GM13976 (cell line): Measurements from ENCODE around the gene DLK1.

ENCODE experiments used
- DNase-seq: peaks from one replicate; pipeline ENCODE4 v3.0.0; 2012; ENCODE audit warnings: low spot score
- CTCF ChIP-seq: IDR thresholded peaks from 2 replicates; pipeline ENCODE4 v1.5.1; 2012; ENCODE audit warnings: borderline replicate concordance, mild to moderate bottlenecking; ENCODE audit not compliant: insufficient read depth; ENCODE audit errors: extremely low read depth, missing control alignments, control extremely low read depth
- in situ Hi-C: fragments of 300-500 bp; cut with MboI; formaldehyde crosslinking; loops from one replicate; pipeline ENCODE4 v1.12.0; 2022; ENCODE audit warnings: low sequenced_read_pairs, mixed read lengths, inconsistent platforms; ENCODE audit not compliant: unreplicated experiment

Gene DLK1

GRCh38 chr14:100711493-100711892, 15.2 kb upstream of the DLK1 start:
- TF ChIP-seq CTCF: no peak
- DNase-seq: no peak
- in situ Hi-C loops: no loop called here

GRCh38 chr14:100712490-100712889, 14.2 kb upstream of the DLK1 start:
- no peak for DNase-seq
- TF ChIP-seq CTCF: no peak
- in situ Hi-C loops: no loop called here

GRCh38 chr14:100713705-100714104, 13.0 kb upstream of the DLK1 start:
- no peak for TF ChIP-seq CTCF

GRCh38 chr14:100714258-100714892, 12.3 kb upstream of the DLK1 start:
- in situ Hi-C loops: no loop called here
- no peak for TF ChIP-seq CTCF
- no peak for DNase-seq

More at GRCh38 chr14:100713705-100714104, 13.0 kb upstream of the DLK1 start:
- no peak for DNase-seq
- in situ Hi-C loops: no loop called here

- no peak for DNase-seq
- no peak for TF ChIP-seq CTCF
- in situ Hi-C loops: no loop called here
Measured at GRCh38 chr14:100715332-100715731, 11.4 kb upstream of the DLK1 start.

- no peak for DNase-seq
- in situ Hi-C loops: no loop called here
- no peak for TF ChIP-seq CTCF
Measured at GRCh38 chr14:100715803-100716202, 10.9 kb upstream of the DLK1 start.

GRCh38 chr14:100717386-100717785, 9.3 kb upstream of the DLK1 start:
- in situ Hi-C loops: no loop called here
- TF ChIP-seq CTCF: no peak
- DNase-seq: no peak
